ENCODE results near the gene LIN28B. TPM values are rescaled to one million over a fixed set of nuclear protein-coding genes. Genes with fewer than 3 reads are reported as not detected.
A peak's percentile ranks its signal among the peaks of the same experiment; 100 is the strongest.

LIN28B gene
- total RNA-seq, 4 donors from 2014 or later: not detected

DNA sequence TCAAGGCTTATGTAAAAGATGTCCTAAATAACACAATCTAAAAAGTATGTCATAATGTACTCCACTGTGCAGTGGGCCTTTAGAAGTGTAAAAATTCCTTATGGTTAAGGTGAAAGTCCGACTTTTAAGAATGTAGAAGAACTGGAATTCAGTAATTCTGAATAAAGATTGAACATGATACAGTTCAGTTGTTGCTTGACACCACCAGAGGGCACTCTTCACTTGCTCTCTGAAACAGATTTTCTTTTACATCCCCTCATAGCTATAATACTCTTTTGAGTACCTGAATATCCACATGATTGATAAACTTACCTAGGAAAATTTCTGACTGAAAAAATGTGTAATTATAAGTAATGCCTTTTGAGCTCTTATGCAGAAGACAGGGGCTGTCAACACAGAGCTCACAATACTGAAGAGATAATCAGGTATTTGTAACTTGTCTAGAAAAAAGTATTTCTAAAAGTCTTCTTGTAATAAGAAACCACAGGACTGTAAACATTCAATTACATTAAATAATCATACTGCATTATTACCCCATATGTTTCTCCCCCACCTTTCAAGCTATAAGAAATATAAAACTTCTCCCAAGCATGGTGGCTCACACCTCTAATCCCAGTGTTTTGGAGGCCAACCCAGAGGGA lies 130.8 kb downstream of the LIN28B start:
- peak; percentile 23 for DNase-seq

GRCh38 chr6:105091140-105091829 lies 134.4 kb downstream of the LIN28B start:
- Histone ChIP-seq H3K4me3 (no peak overlapping the region), H3K36me3 (no peaks in the 10 kb centered on the region), H3K27ac (no peak overlapping the region), H3K9me3 (no peaks in the 10 kb centered on the region), H3K27me3 (no peaks in the 10 kb centered on the region), H3K4me1 (no peaks in the 10 kb centered on the region)
- WGBS, 2 donors (ENCODE audit: low coverage in 1 of 2): 56 to 68% methylated on average over 3 to 8 of the region's 8 CpGs
- intact Hi-C loops (cut with DNase I; ENCODE audit: low total_unique reads) (loop anchor here (5.0 kb wide), 1 partner anchor 311 kb away; the partner anchor contains the start of gene PREP), in situ Hi-C loops (cut with MboI; ENCODE audit: low pct_ligation_motif_present in 1 of 4, low pct_unique_long_range_greater_than_20kb in 1 of 4, low sequenced_read_pairs in 3 of 4) (loop anchor here in 2 of 4 donors (10.0 kb wide), 1 partner anchor 314 kb away; the partner anchor contains the start of gene PREP (in 2 of the 2))
- no peak for DNase-seq
- TF ChIP-seq POLR2A (IDR thresholded peaks at IDR 0.05) (no peak), EP300 (IDR thresholded peaks at IDR 0.05; ENCODE audit: low read depth) (no peak), CTCF (IDR thresholded peaks at IDR 0.05) (no peak), POLR2AphosphoS5 (IDR thresholded peaks at IDR 0.05) (no peak)

More for the DNA sequence above, 130.8 kb downstream of the LIN28B start:
- WGBS, 2 donors (ENCODE audit: low coverage in 1 of 2): 0 to 7% methylated on average over 1 of the region's 1 CpG
- in situ Hi-C loops (cut with MboI; ENCODE audit: low pct_ligation_motif_present in 1 of 4, low pct_unique_long_range_greater_than_20kb in 1 of 4, low sequenced_read_pairs in 3 of 4) (loop anchor here in 3 of 4 donors (5.0 to 10.0 kb wide), 3 partner anchors 315 to 340 kb away; partner anchors contain the start of gene PREP (in 1 of the 3)), intact Hi-C loops (cut with DNase I; ENCODE audit: low total_unique reads) (no loop called here)
- H3K27me3 ChIP-seq: no peaks in the 10 kb centered on the region
- TF ChIP-seq EP300 (IDR thresholded peaks at IDR 0.05; ENCODE audit: low read depth): no peak
- TF ChIP-seq POLR2AphosphoS5 (IDR thresholded peaks at IDR 0.05): no peak
- TF ChIP-seq POLR2A (IDR thresholded peaks at IDR 0.05): no peak
- peak; percentile 81 to 90 (median 86) for TF ChIP-seq CTCF (IDR thresholded peaks at IDR 0.05)
- no peaks in the 10 kb centered on the region for H3K9me3 ChIP-seq
- no peak overlapping the region for H3K27ac ChIP-seq
- H3K4me3 ChIP-seq: no peak overlapping the region
- H3K4me1 ChIP-seq: no peaks in the 10 kb centered on the region
- H3K36me3 ChIP-seq: no peaks in the 10 kb centered on the region

GRCh38 chr6:105094133-105094640 lies 137.3 kb downstream of the LIN28B start:
- Histone ChIP-seq H3K9me3 (no peaks in the 10 kb centered on the region), H3K4me1 (no peaks in the 10 kb centered on the region), H3K36me3 (no peaks in the 10 kb centered on the region), H3K4me3 (no peak overlapping the region), H3K27me3 (no peaks in the 10 kb centered on the region), H3K27ac (no peak overlapping the region)
- in situ Hi-C loops (cut with MboI; ENCODE audit: low pct_ligation_motif_present in 1 of 4, low pct_unique_long_range_greater_than_20kb in 1 of 4, low sequenced_read_pairs in 3 of 4): loop anchor here in 2 of 4 donors (10.0 kb wide), 1 partner anchor 311 kb away; the partner anchor contains the start of gene PREP (in 2 of the 2)
- no peak for TF ChIP-seq POLR2AphosphoS5 (IDR thresholded peaks at IDR 0.05)
- no peak for TF ChIP-seq CTCF (IDR thresholded peaks at IDR 0.05)
- no peak for TF ChIP-seq POLR2A (IDR thresholded peaks at IDR 0.05)
- no peak for TF ChIP-seq EP300 (IDR thresholded peaks at IDR 0.05; ENCODE audit: low read depth)
- intact Hi-C loops (cut with DNase I; ENCODE audit: low total_unique reads): loop anchor here (5.0 kb wide), 1 partner anchor 308 kb away; the partner anchor contains the start of gene PREP
- 90 to 100% methylated on average over 2 to 10 of the region's 10 CpGs for WGBS, 2 donors (ENCODE audit: low coverage in 1 of 2)
- no peak for DNase-seq

GRCh38 chr6:105095139-105095538 lies 138.2 kb downstream of the LIN28B start:
- H3K36me3 ChIP-seq: no peaks in the 10 kb centered on the region
- H3K27ac ChIP-seq: no peak overlapping the region
- intact Hi-C loops (cut with DNase I; ENCODE audit: low total_unique reads): no loop called here
- H3K9me3 ChIP-seq: no peaks in the 10 kb centered on the region
- TF ChIP-seq POLR2A (IDR thresholded peaks at IDR 0.05): no peak
- no peak for TF ChIP-seq EP300 (IDR thresholded peaks at IDR 0.05; ENCODE audit: low read depth)
- TF ChIP-seq POLR2AphosphoS5 (IDR thresholded peaks at IDR 0.05): no peak
- TF ChIP-seq CTCF (IDR thresholded peaks at IDR 0.05): no peak
- WGBS, 2 donors (ENCODE audit: low coverage in 1 of 2): 92 to 100% methylated on average over 1 to 3 of the region's 3 CpGs
- in situ Hi-C loops (cut with MboI; ENCODE audit: low pct_ligation_motif_present in 1 of 4, low pct_unique_long_range_greater_than_20kb in 1 of 4, low sequenced_read_pairs in 3 of 4): loop anchor here in 2 of 4 donors (10.0 kb wide), 1 partner anchor 310 kb away; the partner anchor contains the start of gene PREP (in 2 of the 2)
- no peak overlapping the region for H3K4me3 ChIP-seq
- H3K4me1 ChIP-seq: no peaks in the 10 kb centered on the region
- no peaks in the 10 kb centered on the region for H3K27me3 ChIP-seq
- no peak for DNase-seq
